Neural cell (in vitro differentiated cells): ENCODE measurements around the gene PERM1.

Experiments used
- CTCF ChIP-seq: fragments of 450-650 bp; IDR thresholded peaks from 2 replicates; pipeline ENCODE4 v1.5.1; 2014; ENCODE audit warnings: antibody characterized with exemption, mild to moderate bottlenecking, moderate library complexity; ENCODE audit not compliant: poor library complexity, severe bottlenecking
- EZH2 ChIP-seq: fragments of 200-600, 300-800 bp; shearing (Covaris generic), sonication (generic); IDR thresholded peaks from 2 replicates; pipeline ENCODE4 v1.6.1; 2014; ENCODE audit warnings: antibody characterized with exemption, low read length, borderline replicate concordance, mild to moderate bottlenecking; ENCODE audit not compliant: insufficient read depth, poor library complexity, severe bottlenecking
- REST ChIP-seq: IDR thresholded peaks from 2 replicates; pipeline ENCODE4 v1.6.1; 2012; ENCODE audit warnings: borderline replicate concordance
- SMC3 ChIP-seq: fragments of 450-650 bp; conservative IDR thresholded peaks from 2 replicates; pipeline ENCODE4 v1.6.1; 2014; ENCODE audit warnings: antibody characterized with exemption, mild to moderate bottlenecking, moderate library complexity; ENCODE audit not compliant: poor library complexity

GRCh38 chr1:1014799-1015681 lies 33.1 kb upstream of the PERM1 start:
- TF ChIP-seq REST (no peak), CTCF (no peak), EZH2 (no peak), SMC3 (no peak)
